ENCODE data around the gene HAPLN3.
A peak's percentile ranks its signal among the peaks of the same experiment; 100 is the strongest.

The HAPLN3 gene

GRCh38 chr15:88894819-88895767, at the start of gene HAPLN3 (continued):
- TF ChIP-seq ZNF530 (tag by site-specific recombination; IDR thresholded peaks at IDR 0.05; ENCODE audit: low read depth) (no peak), ZBTB1 (tag by site-specific recombination; IDR thresholded peaks at IDR 0.05) (no peak), MZF1 (tag by site-specific recombination; IDR thresholded peaks at IDR 0.05; ENCODE audit: borderline replicate concordance) (no peak), ZSCAN23 (tag by site-specific recombination; IDR thresholded peaks at IDR 0.05) (no peak), ZNF184 (tag by site-specific recombination; IDR thresholded peaks at IDR 0.05) (no peak), SCRT2 (tag by site-specific recombination; IDR thresholded peaks at IDR 0.05) (no peak), ZBTB48 (tag by site-specific recombination; IDR thresholded peaks at IDR 0.05) (peak; percentile 80; the same call in 1 of the 2 replicates), ZNF561 (tag by site-specific recombination; IDR thresholded peaks at IDR 0.05; ENCODE audit: borderline replicate concordance) (no peak; the same call in none of the 2 replicates), GLI2 (tag by site-specific recombination; IDR thresholded peaks at IDR 0.05; ENCODE audit: borderline replicate concordance, low read depth) (no peak), ZNF311 (tag by site-specific recombination; IDR thresholded peaks at IDR 0.05; ENCODE audit: borderline replicate concordance) (no peak), ZNF394 (tag by site-specific recombination; IDR thresholded peaks at IDR 0.05; ENCODE audit: borderline replicate concordance) (no peak), HOXA7 (CRISPR knock-in tag; IDR thresholded peaks at IDR 0.05; ENCODE audit: borderline replicate concordance) (no peak), ZNF785 (tag by site-specific recombination; IDR thresholded peaks at IDR 0.05) (no peak), ZNF426 (tag by site-specific recombination; IDR thresholded peaks at IDR 0.05) (no peak), ZEB2 (tag by site-specific recombination; IDR thresholded peaks at IDR 0.05) (no peak), ZNF670 (tag by site-specific recombination; IDR thresholded peaks at IDR 0.05; ENCODE audit: low read depth) (no peak), HOXD13 (CRISPR knock-in tag; IDR thresholded peaks at IDR 0.05; ENCODE audit: borderline replicate concordance) (no peak), SP2 (tag by site-specific recombination; IDR thresholded peaks at IDR 0.05) (peak; percentile 31; the same call in 1 of the 2 replicates), ZNF169 (tag by site-specific recombination; IDR thresholded peaks at IDR 0.05) (no peak), ZNF510 (tag by site-specific recombination; IDR thresholded peaks at IDR 0.05; ENCODE audit: insufficient replicate concordance) (no peak), ZNF544 (tag by site-specific recombination; IDR thresholded peaks at IDR 0.05) (no peak), ZNF2 (tag by site-specific recombination; IDR thresholded peaks at IDR 0.05) (no peak)
- TF ChIP-seq, protein P1, sequence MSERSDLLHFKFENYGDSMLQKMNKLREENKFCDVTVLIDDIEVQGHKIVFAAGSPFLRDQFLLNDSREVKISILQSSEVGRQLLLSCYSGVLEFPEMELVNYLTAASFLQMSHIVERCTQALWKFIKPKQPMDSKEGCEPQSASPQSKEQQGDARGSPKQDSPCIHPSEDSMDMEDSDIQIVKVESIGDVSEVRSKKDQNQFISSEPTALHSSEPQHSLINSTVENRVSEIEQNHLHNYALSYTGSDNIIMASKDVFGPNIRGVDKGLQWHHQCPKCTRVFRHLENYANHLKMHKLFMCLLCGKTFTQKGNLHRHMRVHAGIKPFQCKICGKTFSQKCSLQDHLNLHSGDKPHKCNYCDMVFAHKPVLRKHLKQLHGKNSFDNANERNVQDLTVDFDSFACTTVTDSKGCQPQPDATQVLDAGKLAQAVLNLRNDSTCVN (tag by site-specific recombination; optimal IDR thresholded peaks at IDR 0.05) = peak; percentile 56
- TF ChIP-seq, protein P2, sequence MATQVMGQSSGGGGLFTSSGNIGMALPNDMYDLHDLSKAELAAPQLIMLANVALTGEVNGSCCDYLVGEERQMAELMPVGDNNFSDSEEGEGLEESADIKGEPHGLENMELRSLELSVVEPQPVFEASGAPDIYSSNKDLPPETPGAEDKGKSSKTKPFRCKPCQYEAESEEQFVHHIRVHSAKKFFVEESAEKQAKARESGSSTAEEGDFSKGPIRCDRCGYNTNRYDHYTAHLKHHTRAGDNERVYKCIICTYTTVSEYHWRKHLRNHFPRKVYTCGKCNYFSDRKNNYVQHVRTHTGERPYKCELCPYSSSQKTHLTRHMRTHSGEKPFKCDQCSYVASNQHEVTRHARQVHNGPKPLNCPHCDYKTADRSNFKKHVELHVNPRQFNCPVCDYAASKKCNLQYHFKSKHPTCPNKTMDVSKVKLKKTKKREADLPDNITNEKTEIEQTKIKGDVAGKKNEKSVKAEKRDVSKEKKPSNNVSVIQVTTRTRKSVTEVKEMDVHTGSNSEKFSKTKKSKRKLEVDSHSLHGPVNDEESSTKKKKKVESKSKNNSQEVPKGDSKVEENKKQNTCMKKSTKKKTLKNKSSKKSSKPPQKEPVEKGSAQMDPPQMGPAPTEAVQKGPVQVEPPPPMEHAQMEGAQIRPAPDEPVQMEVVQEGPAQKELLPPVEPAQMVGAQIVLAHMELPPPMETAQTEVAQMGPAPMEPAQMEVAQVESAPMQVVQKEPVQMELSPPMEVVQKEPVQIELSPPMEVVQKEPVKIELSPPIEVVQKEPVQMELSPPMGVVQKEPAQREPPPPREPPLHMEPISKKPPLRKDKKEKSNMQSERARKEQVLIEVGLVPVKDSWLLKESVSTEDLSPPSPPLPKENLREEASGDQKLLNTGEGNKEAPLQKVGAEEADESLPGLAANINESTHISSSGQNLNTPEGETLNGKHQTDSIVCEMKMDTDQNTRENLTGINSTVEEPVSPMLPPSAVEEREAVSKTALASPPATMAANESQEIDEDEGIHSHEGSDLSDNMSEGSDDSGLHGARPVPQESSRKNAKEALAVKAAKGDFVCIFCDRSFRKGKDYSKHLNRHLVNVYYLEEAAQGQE (tag by site-specific recombination; IDR thresholded peaks at IDR 0.05) = no peak
- TF ChIP-seq, protein P3, sequence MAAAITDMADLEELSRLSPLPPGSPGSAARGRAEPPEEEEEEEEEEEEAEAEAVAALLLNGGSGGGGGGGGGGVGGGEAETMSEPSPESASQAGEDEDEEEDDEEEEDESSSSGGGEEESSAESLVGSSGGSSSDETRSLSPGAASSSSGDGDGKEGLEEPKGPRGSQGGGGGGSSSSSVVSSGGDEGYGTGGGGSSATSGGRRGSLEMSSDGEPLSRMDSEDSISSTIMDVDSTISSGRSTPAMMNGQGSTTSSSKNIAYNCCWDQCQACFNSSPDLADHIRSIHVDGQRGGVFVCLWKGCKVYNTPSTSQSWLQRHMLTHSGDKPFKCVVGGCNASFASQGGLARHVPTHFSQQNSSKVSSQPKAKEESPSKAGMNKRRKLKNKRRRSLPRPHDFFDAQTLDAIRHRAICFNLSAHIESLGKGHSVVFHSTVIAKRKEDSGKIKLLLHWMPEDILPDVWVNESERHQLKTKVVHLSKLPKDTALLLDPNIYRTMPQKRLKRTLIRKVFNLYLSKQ (tag by site-specific recombination; IDR thresholded peaks at IDR 0.05; ENCODE audit: borderline replicate concordance) = no peak
- TF ChIP-seq, protein P4, sequence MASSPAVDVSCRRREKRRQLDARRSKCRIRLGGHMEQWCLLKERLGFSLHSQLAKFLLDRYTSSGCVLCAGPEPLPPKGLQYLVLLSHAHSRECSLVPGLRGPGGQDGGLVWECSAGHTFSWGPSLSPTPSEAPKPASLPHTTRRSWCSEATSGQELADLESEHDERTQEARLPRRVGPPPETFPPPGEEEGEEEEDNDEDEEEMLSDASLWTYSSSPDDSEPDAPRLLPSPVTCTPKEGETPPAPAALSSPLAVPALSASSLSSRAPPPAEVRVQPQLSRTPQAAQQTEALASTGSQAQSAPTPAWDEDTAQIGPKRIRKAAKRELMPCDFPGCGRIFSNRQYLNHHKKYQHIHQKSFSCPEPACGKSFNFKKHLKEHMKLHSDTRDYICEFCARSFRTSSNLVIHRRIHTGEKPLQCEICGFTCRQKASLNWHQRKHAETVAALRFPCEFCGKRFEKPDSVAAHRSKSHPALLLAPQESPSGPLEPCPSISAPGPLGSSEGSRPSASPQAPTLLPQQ (tag by site-specific recombination; IDR thresholded peaks at IDR 0.05) = peak; percentile 59; the same call in 1 of the 2 replicates
- TF ChIP-seq, protein P5, sequence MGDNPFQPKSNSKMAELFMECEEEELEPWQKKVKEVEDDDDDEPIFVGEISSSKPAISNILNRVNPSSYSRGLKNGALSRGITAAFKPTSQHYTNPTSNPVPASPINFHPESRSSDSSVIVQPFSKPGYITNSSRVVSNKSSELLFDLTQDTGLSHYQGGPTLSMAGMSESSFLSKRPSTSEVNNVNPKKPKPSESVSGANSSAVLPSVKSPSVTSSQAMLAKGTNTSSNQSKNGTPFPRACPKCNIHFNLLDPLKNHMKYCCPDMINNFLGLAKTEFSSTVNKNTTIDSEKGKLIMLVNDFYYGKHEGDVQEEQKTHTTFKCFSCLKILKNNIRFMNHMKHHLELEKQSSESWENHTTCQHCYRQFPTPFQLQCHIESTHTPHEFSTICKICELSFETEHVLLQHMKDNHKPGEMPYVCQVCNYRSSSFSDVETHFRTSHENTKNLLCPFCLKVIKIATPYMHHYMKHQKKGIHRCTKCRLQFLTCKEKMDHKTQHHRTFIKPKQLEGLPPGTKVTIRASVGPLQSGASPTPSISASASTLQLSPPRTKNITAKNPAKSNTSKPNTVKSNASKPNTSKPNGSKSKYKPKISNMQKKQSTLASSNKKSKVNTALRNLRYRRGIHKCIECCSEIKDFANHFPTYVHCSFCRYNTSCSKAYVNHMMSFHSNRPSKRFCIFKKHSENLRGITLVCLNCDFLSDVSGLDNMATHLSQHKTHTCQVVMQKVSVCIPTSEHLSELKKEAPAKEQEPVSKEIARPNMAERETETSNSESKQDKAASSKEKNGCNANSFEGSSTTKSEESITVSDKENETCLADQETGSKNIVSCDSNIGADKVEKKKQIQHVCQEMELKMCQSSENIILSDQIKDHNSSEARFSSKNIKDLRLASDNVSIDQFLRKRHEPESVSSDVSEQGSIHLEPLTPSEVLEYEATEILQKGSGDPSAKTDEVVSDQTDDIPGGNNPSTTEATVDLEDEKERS (tag by site-specific recombination; IDR thresholded peaks at IDR 0.05) = no peak
